Measurements from ENCODE around the gene SUMO3. TPM values are rescaled to one million over a fixed set of nuclear protein-coding genes. Genes with fewer than 3 reads are reported as not detected.

The SUMO3 gene
- total and polyA plus RNA-seq, 2 of the 8 experiments (the other 6 are each of a cell fraction or from before 2014, with no cell fraction given): 96.8 to 101 TPM

GRCh38 chr21:44848821-44849521, 31.1 kb upstream of the SUMO3 start:
- no peak overlapping the region for H4K8ac ChIP-seq (ENCODE audit: extremely low read depth, insufficient read depth, low read length)
- 95% methylated on average over 27 of the region's 36 CpGs; no CpG with 5 or more reads in 1 of the 2 experiments for WGBS, 2 experiments (ENCODE audit: extremely low coverage in 1 of 2, insufficient coverage in 1 of 2, insufficient read length in 1 of 2, insufficient replicate concordance in 2 of 2, low coverage in 1 of 2, low lambda C conversion rate in 2 of 2, missing lambda C conversion rate in 1 of 2)
- no peak overlapping the region for H2AK5ac ChIP-seq (ENCODE audit: low read depth, low read length)
- no peak overlapping the region for H3K4me2 ChIP-seq (ENCODE audit: insufficient read depth in 1 of 2, low read depth in 2 of 2, low read length in 2 of 2)
- peaks cover 3% of the 10 kb centered on the region; the same call in 1 of the 2 replicates for H3K23me2 ChIP-seq (ENCODE audit: low read depth, low read length)
- H3K18ac ChIP-seq (ENCODE audit: extremely low read depth, low read length): no peak overlapping the region
- ChIA-PET POLR2A (ENCODE audit: partially characterized antibody) (no interaction called here), CTCF (ENCODE audit: partially characterized antibody) (interaction anchor here (1.1 kb wide), 1 partner anchor 11 kb away, joined by 3 read pairs; no protein-coding TSS in a partner anchor)
- no peak overlapping the region for H2BK12ac ChIP-seq (ENCODE audit: low read depth, low read length)
- no peak overlapping the region for H3K9ac ChIP-seq (replicated peaks in 1 of 4; ENCODE audit: extremely low read depth in 1 of 4, low read depth in 3 of 4, low read length in 3 of 4)
- no peak overlapping the region for H4K5ac ChIP-seq (ENCODE audit: insufficient read length, low read depth, low read length)
- no peak overlapping the region for H4K91ac ChIP-seq (replicated peaks; ENCODE audit: insufficient read length, low read length)
- peaks cover 2% of the 10 kb centered on the region; the same call in 1 of the 2 replicates for H3K79me1 ChIP-seq (ENCODE audit: low read depth, low read length)
- no peak overlapping the region for H3K56ac ChIP-seq (replicated peaks; ENCODE audit: insufficient read length, low read depth, low read length)
- H2BK120ac ChIP-seq (replicated peaks; ENCODE audit: low read depth, low read length): no peak overlapping the region
- peaks cover 14 to 27% (median 23%) of the 10 kb centered on the region in 4 experiments; a peak in 7 of 8 replicates for H3K36me3 ChIP-seq (ENCODE audit: control insufficient read depth in 2 of 4, insufficient read depth in 4 of 4, low read length in 3 of 4)
- no peaks in the 10 kb centered on the region; a peak in 1 of 4 replicates for H3K79me2 ChIP-seq (ENCODE audit: control insufficient read depth in 1 of 2, insufficient read depth in 2 of 2, low read length in 2 of 2)
- peaks cover 3 to 8% of the 10 kb centered on the region in 2 experiments for H4K20me1 ChIP-seq (replicated peaks in 1 of 2; ENCODE audit: control insufficient read depth in 1 of 2, insufficient read depth in 2 of 2, low read length in 2 of 2)
- DNase-seq (ENCODE audit: low read depth in 1 of 2, low spot score in 2 of 2): no peak
- no peak overlapping the region for H3K4me3 ChIP-seq (ENCODE audit: extremely low read depth in 1 of 4, insufficient read depth in 2 of 4, low read depth in 3 of 4, low read length in 4 of 4)
- H2BK5ac ChIP-seq (ENCODE audit: low read depth, low read length): no peak overlapping the region
- H3K4ac ChIP-seq (replicated peaks; ENCODE audit: insufficient read length, low read depth, low read length): no peak overlapping the region
- no peak overlapping the region for H3K14ac ChIP-seq (ENCODE audit: insufficient read length)
- H2BK15ac ChIP-seq (ENCODE audit: low read length): no peak overlapping the region
- H3K27ac ChIP-seq (ENCODE audit: low read depth, low read length): no peak overlapping the region
- H3K9me3 ChIP-seq (ENCODE audit: insufficient read depth in 2 of 2, low read depth in 1 of 2, low read length in 1 of 2): no peaks in the 10 kb centered on the region; a peak in 1 of 4 replicates
- H3K4me1 ChIP-seq (replicated peaks in 1 of 4; ENCODE audit: control insufficient read depth in 3 of 4, insufficient read depth in 4 of 4, low read length in 3 of 4): peaks cover 0 to 16% (median 4%) of the 10 kb centered on the region in 4 experiments; a peak in 5 of 7 replicates
- H3K27me3 ChIP-seq (replicated peaks in 1 of 4; ENCODE audit: control insufficient read depth in 3 of 4, extremely low read depth in 1 of 4, insufficient read depth in 3 of 4, low read length in 3 of 4): no peaks in the 10 kb centered on the region
- H2AFZ ChIP-seq (ENCODE audit: low read length): no peak overlapping the region
- FAIRE-seq: no peak
- H2BK20ac ChIP-seq (ENCODE audit: low read length): no peak overlapping the region
- no peak overlapping the region for H3K23ac ChIP-seq (ENCODE audit: insufficient read length)
- TF ChIP-seq SIRT6 (IDR thresholded peaks at IDR 0.05; ENCODE audit: low read length): no peak
- no peak for TF ChIP-seq CEBPB (IDR thresholded peaks at IDR 0.05; ENCODE audit: low read depth, low read length)
